A549 (cell line): Measurements from ENCODE around the gene GATB.

Source experiments
- CTCF ChIP-seq: fragments of >200 bp; sonication (Bioruptor Twin); formaldehyde crosslinking; IDR thresholded peaks from 3 replicates; pipeline ENCODE4 v1.5.1; 2016
- HOXA7 ChIP-seq: fragments of 250-450 bp; sonication (Bioruptor Pico); IDR thresholded peaks from 2 replicates; pipeline ENCODE4 v1.5.0; 2020; ENCODE audit warnings: mild to moderate bottlenecking, moderate library complexity
- JUNB ChIP-seq: fragments of >200 bp; sonication (Bioruptor Twin); formaldehyde crosslinking; IDR thresholded peaks from 2 replicates; pipeline ENCODE4 v1.6.1; 2016
- MAFK ChIP-seq: fragments of 450-650 bp; IDR thresholded peaks from 2 replicates; pipeline ENCODE4 v1.6.1; 2014; ENCODE audit not compliant: partially characterized antibody
- MAZ ChIP-seq: fragments of 150-350 bp; IDR thresholded peaks from 2 replicates; pipeline ENCODE4 v1.6.1; 2014; ENCODE audit warnings: antibody characterized with exemption, low read depth, low read length, borderline replicate concordance
- MYC ChIP-seq: IDR thresholded peaks from 2 replicates; pipeline ENCODE4 v1.6.1; 2012; ENCODE audit warnings: mild to moderate bottlenecking, inconsistent platforms, low read length, improper control_type of control experiment, borderline replicate concordance
- NR3C1 ChIP-seq: fragments of >200 bp; sonication (Bioruptor Twin); formaldehyde crosslinking; IDR thresholded peaks from 3 replicates; pipeline ENCODE4 v1.6.1; 2017
- POLR2A ChIP-seq: IDR thresholded peaks from 2 replicates; pipeline ENCODE4 v1.6.1; 2012; ENCODE audit warnings: mild to moderate bottlenecking, low read length
- RAD21 ChIP-seq, 2 experiments: fragments of >200 bp in 1 of 2; sonication (Bioruptor Twin) in 1 of 2; formaldehyde crosslinking in 1 of 2; IDR thresholded peaks in 1 of 2; conservative IDR thresholded peaks in 1 of 2; 2 replicates in 1 of 2; 3 replicates in 1 of 2; pipeline ENCODE4 v1.6.1; 2012 to 2018; ENCODE audit warnings: inconsistent platforms in 1 of 2
- REST ChIP-seq: fragments of 200-600 bp; sonication (generic); IDR thresholded peaks from 2 replicates; pipeline ENCODE4 v1.6.1; 2016; ENCODE audit warnings: antibody characterized with exemption, mild to moderate bottlenecking, moderate library complexity
- RNF2 ChIP-seq: fragments of 200-600 bp; sonication (generic); IDR thresholded peaks from 2 replicates; pipeline ENCODE4 v1.6.1; 2016; ENCODE audit warnings: low read depth, mild to moderate bottlenecking, antibody characterized with exemption, moderate library complexity, borderline replicate concordance
- TP53 ChIP-seq: fragments of 250-450 bp; sonication (Bioruptor Pico); IDR thresholded peaks from 2 replicates; pipeline ENCODE4 v1.5.0; 2021; ENCODE audit warnings: mild to moderate bottlenecking, moderate library complexity
- TF ChIP-seq, protein P1 (sequence below): IDR thresholded peaks from 2 replicates; pipeline ENCODE4 v1.6.1; 2012
- TF ChIP-seq, protein P2 (sequence below): IDR thresholded peaks from 2 replicates; pipeline ENCODE4 v1.6.1; 2012

DNA sequence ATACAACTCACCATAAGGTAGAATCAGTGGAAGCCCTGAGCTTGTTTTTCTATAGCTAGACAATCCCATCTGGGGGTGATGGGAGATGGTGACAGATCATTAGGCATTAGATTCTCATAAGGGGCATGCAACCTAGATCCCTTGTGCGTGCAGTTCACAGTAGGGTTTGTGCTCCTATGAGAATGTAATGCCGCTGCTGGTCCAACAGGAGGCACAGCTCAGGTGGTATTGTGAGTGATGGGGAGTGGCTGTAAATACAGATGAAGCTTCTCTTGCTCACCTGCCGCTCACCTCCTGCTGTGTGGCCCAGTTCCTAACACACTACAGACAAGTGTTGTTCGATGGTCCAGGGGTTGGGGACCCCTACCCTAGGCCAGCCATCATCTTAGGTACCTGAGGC lies 5.9 kb upstream of the GATB start:
- TF ChIP-seq CTCF (no peak), POLR2A (no peak), NR3C1 (no peak), REST (no peak), MAZ (no peak), HOXA7 (no peak), TP53 (CRISPR knock-in tag) (no peak), MAFK (no peak), JUNB (no peak), RNF2 (no peak), RAD21 (conservative IDR thresholded peaks at IDR 0.05 in 1 of 2, IDR thresholded peaks at IDR 0.05 in 1 of 2) (no peak), MYC (no peak)
- TF ChIP-seq, protein P1, sequence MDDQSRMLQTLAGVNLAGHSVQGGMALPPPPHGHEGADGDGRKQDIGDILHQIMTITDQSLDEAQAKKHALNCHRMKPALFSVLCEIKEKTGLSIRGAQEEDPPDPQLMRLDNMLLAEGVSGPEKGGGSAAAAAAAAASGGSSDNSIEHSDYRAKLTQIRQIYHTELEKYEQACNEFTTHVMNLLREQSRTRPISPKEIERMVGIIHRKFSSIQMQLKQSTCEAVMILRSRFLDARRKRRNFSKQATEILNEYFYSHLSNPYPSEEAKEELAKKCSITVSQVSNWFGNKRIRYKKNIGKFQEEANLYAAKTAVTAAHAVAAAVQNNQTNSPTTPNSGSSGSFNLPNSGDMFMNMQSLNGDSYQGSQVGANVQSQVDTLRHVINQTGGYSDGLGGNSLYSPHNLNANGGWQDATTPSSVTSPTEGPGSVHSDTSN = no peak
- TF ChIP-seq, protein P2, sequence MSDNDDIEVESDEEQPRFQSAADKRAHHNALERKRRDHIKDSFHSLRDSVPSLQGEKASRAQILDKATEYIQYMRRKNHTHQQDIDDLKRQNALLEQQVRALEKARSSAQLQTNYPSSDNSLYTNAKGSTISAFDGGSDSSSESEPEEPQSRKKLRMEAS = no peak
